Activated T-cell treated with anti-CD3 and anti-CD28 coated beads, Interleukin-2, amount 50 U/mL, for 24 hours (primary cell): ENCODE data around the gene ANKS1B.

Experiments
- DNase-seq: peaks from one replicate; pipeline ENCODE4 v3.0.0-alpha.2; 2020
- H3K27ac Mint-ChIP-seq: 2 replicates; pipeline ENCODE4 v1.8.0; 2020; ENCODE audit warnings: mild to moderate bottlenecking, mixed read lengths
- H3K27me3 Mint-ChIP-seq: 2 replicates; pipeline ENCODE4 v1.8.0; 2020; ENCODE audit warnings: mixed read lengths
- H3K36me3 Mint-ChIP-seq: 2 replicates; pipeline ENCODE4 v1.8.0; 2020; ENCODE audit warnings: low read depth, mixed read lengths
- H3K4me1 Mint-ChIP-seq: 2 replicates; pipeline ENCODE4 v1.8.0; 2020; ENCODE audit warnings: low read depth, mixed read lengths
- H3K4me3 Mint-ChIP-seq: 2 replicates; pipeline ENCODE4 v1.8.0; 2020; ENCODE audit warnings: mild to moderate bottlenecking, moderate library complexity, mixed read lengths
- H3K9me3 Mint-ChIP-seq: 2 replicates; pipeline ENCODE4 v1.8.0; 2020; ENCODE audit warnings: mixed read lengths

ANKS1B gene

GRCh38 chr12:98912401-98912974 lies 1072.2 kb downstream of the ANKS1B start:
- DNase-seq: no peak
- no peaks in the 10 kb centered on the region for H3K9me3 Mint-ChIP-seq
- H3K36me3 Mint-ChIP-seq: no peaks in the 10 kb centered on the region
- no peaks in the 10 kb centered on the region for H3K27me3 Mint-ChIP-seq
- no peak overlapping the region for H3K4me3 Mint-ChIP-seq
- no peaks in the 10 kb centered on the region for H3K4me1 Mint-ChIP-seq
- no peak overlapping the region for H3K27ac Mint-ChIP-seq

GRCh38 chr12:98911396-98911795 lies 1073.3 kb downstream of the ANKS1B start:
- H3K27ac Mint-ChIP-seq: no peak overlapping the region
- DNase-seq: no peak
- no peaks in the 10 kb centered on the region for H3K36me3 Mint-ChIP-seq
- no peak overlapping the region for H3K4me3 Mint-ChIP-seq
- H3K9me3 Mint-ChIP-seq: no peaks in the 10 kb centered on the region
- H3K4me1 Mint-ChIP-seq: no peaks in the 10 kb centered on the region
- H3K27me3 Mint-ChIP-seq: no peaks in the 10 kb centered on the region

- H3K27me3 Mint-ChIP-seq: no peaks in the 10 kb centered on the region
- H3K4me3 Mint-ChIP-seq: no peak overlapping the region
- no peaks in the 10 kb centered on the region for H3K9me3 Mint-ChIP-seq
- H3K4me1 Mint-ChIP-seq: no peaks in the 10 kb centered on the region
- DNase-seq: no peak
- H3K27ac Mint-ChIP-seq: no peak overlapping the region
- no peaks in the 10 kb centered on the region for H3K36me3 Mint-ChIP-seq
Measured at GRCh38 chr12:98909746-98910145, 1075.0 kb downstream of the ANKS1B start.

GRCh38 chr12:98908866-98909265 lies 1075.9 kb downstream of the ANKS1B start:
- DNase-seq: no peak

GRCh38 chr12:98903875-98904274 lies 1080.9 kb downstream of the ANKS1B start:
- no peak overlapping the region for H3K27ac Mint-ChIP-seq
- H3K36me3 Mint-ChIP-seq: no peaks in the 10 kb centered on the region
- no peaks in the 10 kb centered on the region for H3K4me1 Mint-ChIP-seq
- H3K27me3 Mint-ChIP-seq: peaks cover 19% of the 10 kb centered on the region
- H3K9me3 Mint-ChIP-seq: no peaks in the 10 kb centered on the region
- no peak for DNase-seq
- no peak overlapping the region for H3K4me3 Mint-ChIP-seq

More at GRCh38 chr12:98908866-98909265, 1075.9 kb downstream of the ANKS1B start:
- Mint-ChIP-seq H3K4me3 (no peak overlapping the region), H3K9me3 (no peaks in the 10 kb centered on the region), H3K36me3 (no peaks in the 10 kb centered on the region), H3K4me1 (no peaks in the 10 kb centered on the region), H3K27ac (no peak overlapping the region), H3K27me3 (no peaks in the 10 kb centered on the region)

- H3K27ac Mint-ChIP-seq: no peak overlapping the region
- no peaks in the 10 kb centered on the region for H3K9me3 Mint-ChIP-seq
- no peaks in the 10 kb centered on the region for H3K36me3 Mint-ChIP-seq
- H3K4me1 Mint-ChIP-seq: no peaks in the 10 kb centered on the region
- DNase-seq: no peak
- H3K4me3 Mint-ChIP-seq: no peak overlapping the region
- H3K27me3 Mint-ChIP-seq: peaks cover 39% of the 10 kb centered on the region
Measured at GRCh38 chr12:98901189-98901588, 1083.5 kb downstream of the ANKS1B start.

- Mint-ChIP-seq H3K9me3 (no peaks in the 10 kb centered on the region), H3K27ac (no peak overlapping the region), H3K4me1 (no peaks in the 10 kb centered on the region), H3K36me3 (no peaks in the 10 kb centered on the region), H3K4me3 (no peak overlapping the region), H3K27me3 (peaks cover 66% of the 10 kb centered on the region)
- no peak for DNase-seq
Measured at GRCh38 chr12:98896938-98897337, 1087.8 kb downstream of the ANKS1B start.

GRCh38 chr12:98895086-98895651 lies 1089.6 kb downstream of the ANKS1B start:
- Mint-ChIP-seq H3K4me3 (peak overlapping the region; percentile 6), H3K4me1 (no peaks in the 10 kb centered on the region), H3K27ac (no peak overlapping the region), H3K36me3 (no peaks in the 10 kb centered on the region), H3K9me3 (no peaks in the 10 kb centered on the region), H3K27me3 (peaks cover 63% of the 10 kb centered on the region)
- no peak for DNase-seq

GRCh38 chr12:98894412-98895085 lies 1090.2 kb downstream of the ANKS1B start:
- H3K4me1 Mint-ChIP-seq: no peaks in the 10 kb centered on the region

GRCh38 chr12:98893675-98894411 lies 1090.9 kb downstream of the ANKS1B start:
- Mint-ChIP-seq H3K4me1 (no peaks in the 10 kb centered on the region), H3K36me3 (no peaks in the 10 kb centered on the region), H3K9me3 (no peaks in the 10 kb centered on the region), H3K27ac (no peak overlapping the region), H3K4me3 (no peak overlapping the region), H3K27me3 (peaks cover 67% of the 10 kb centered on the region)
- DNase-seq: no peak

More at GRCh38 chr12:98894412-98895085, 1090.2 kb downstream of the ANKS1B start:
- H3K4me3 Mint-ChIP-seq: no peak overlapping the region
- H3K36me3 Mint-ChIP-seq: no peaks in the 10 kb centered on the region
- peak; percentile 29 for DNase-seq
- H3K9me3 Mint-ChIP-seq: no peaks in the 10 kb centered on the region
- peaks cover 69% of the 10 kb centered on the region for H3K27me3 Mint-ChIP-seq
- H3K27ac Mint-ChIP-seq: no peak overlapping the region

- no peaks in the 10 kb centered on the region for H3K36me3 Mint-ChIP-seq
- H3K4me3 Mint-ChIP-seq: no peak overlapping the region
- no peak for DNase-seq
- H3K27me3 Mint-ChIP-seq: peaks cover 71% of the 10 kb centered on the region
- no peaks in the 10 kb centered on the region for H3K9me3 Mint-ChIP-seq
- H3K27ac Mint-ChIP-seq: no peak overlapping the region
- no peaks in the 10 kb centered on the region for H3K4me1 Mint-ChIP-seq
Measured at GRCh38 chr12:98893126-98893674, 1091.5 kb downstream of the ANKS1B start.

- Mint-ChIP-seq H3K27me3 (peaks cover 26% of the 10 kb centered on the region), H3K36me3 (no peaks in the 10 kb centered on the region), H3K9me3 (no peaks in the 10 kb centered on the region), H3K4me3 (no peak overlapping the region), H3K4me1 (no peaks in the 10 kb centered on the region), H3K27ac (no peak overlapping the region)
- no peak for DNase-seq
Measured at GRCh38 chr12:98885778-98886177, 1099.0 kb downstream of the ANKS1B start.

GRCh38 chr12:98883231-98883630 lies 1101.5 kb downstream of the ANKS1B start:
- Mint-ChIP-seq H3K4me3 (no peak overlapping the region), H3K9me3 (no peaks in the 10 kb centered on the region), H3K27ac (no peak overlapping the region), H3K4me1 (no peaks in the 10 kb centered on the region), H3K27me3 (peaks cover 14% of the 10 kb centered on the region), H3K36me3 (no peaks in the 10 kb centered on the region)
- no peak for DNase-seq

GRCh38 chr12:98882526-98882925 lies 1102.2 kb downstream of the ANKS1B start:
- H3K4me1 Mint-ChIP-seq: no peaks in the 10 kb centered on the region
- peaks cover 15% of the 10 kb centered on the region for H3K27me3 Mint-ChIP-seq
- no peak overlapping the region for H3K27ac Mint-ChIP-seq
- H3K9me3 Mint-ChIP-seq: no peaks in the 10 kb centered on the region
- H3K4me3 Mint-ChIP-seq: no peak overlapping the region
- DNase-seq: no peak
- H3K36me3 Mint-ChIP-seq: no peaks in the 10 kb centered on the region
